Dendritic cell treated with granulocyte-macrophage colony-stimulating factor and Interleukin-4, amounts not matched to agents 40 ng/mL and 50 ng/mL, for 4 days (primary cell): ENCODE results near the gene CCR7.
A peak's percentile ranks its signal among the peaks of the same experiment; 100 is the strongest.
"Not testable (repeated sequence)": the region's sequence is repeated elsewhere in the genome, so short reads cannot be mapped to it uniquely, and the experiment has no call there.

Source experiments
- H3K27ac Mint-ChIP-seq: one replicate; pipeline ENCODE4 v1.8.0; 2022; ENCODE audit warnings: mild to moderate bottlenecking, mixed read lengths
- H3K27me3 Mint-ChIP-seq: one replicate; pipeline ENCODE4 v1.8.0; 2022; ENCODE audit warnings: mild to moderate bottlenecking, mixed read lengths
- H3K36me3 Mint-ChIP-seq: one replicate; pipeline ENCODE4 v1.8.0; 2022; ENCODE audit warnings: low read depth, mixed read lengths
- H3K4me1 Mint-ChIP-seq: one replicate; pipeline ENCODE4 v1.8.0; 2022; ENCODE audit warnings: low read depth, mixed read lengths
- H3K4me3 Mint-ChIP-seq: one replicate; pipeline ENCODE4 v1.8.0; 2022; ENCODE audit warnings: mild to moderate bottlenecking, moderate library complexity, mixed read lengths
- H3K9me3 Mint-ChIP-seq: one replicate; pipeline ENCODE4 v1.8.0; 2022; ENCODE audit warnings: mixed read lengths
- intact Hi-C: fragments of 100-400 bp; cut with micrococcal nuclease; formaldehyde crosslinking; loops from one replicate; pipeline ENCODE4 v1.15.0; 2022

The CCR7 gene

GRCh38 chr17:40602445-40603443, 37.5 kb upstream of the CCR7 start:
- H3K4me1 Mint-ChIP-seq, result peaks cover 12% of the 10 kb centered on the region
- no peaks in the 10 kb centered on the region for H3K36me3 Mint-ChIP-seq
- intact Hi-C loops, result no loop called here
- peaks cover 10% of the 10 kb centered on the region for H3K27me3 Mint-ChIP-seq
- H3K4me3 Mint-ChIP-seq, result no peak overlapping the region
- no peaks in the 10 kb centered on the region for H3K9me3 Mint-ChIP-seq
- no peak overlapping the region for H3K27ac Mint-ChIP-seq

- Mint-ChIP-seq H3K36me3 (no peaks in the 10 kb centered on the region), H3K27ac (no peak overlapping the region), H3K27me3 (peaks cover 7% of the 10 kb centered on the region), H3K4me3 (no peak overlapping the region), H3K9me3 (no peaks in the 10 kb centered on the region), H3K4me1 (peaks cover 12% of the 10 kb centered on the region)
- intact Hi-C loops, result no loop called here
These were observed 35.3 kb upstream of the CCR7 start for GRCh38 chr17:40600486-40601046.

GRCh38 chr17:40599468-40599763, 34.1 kb upstream of the CCR7 start:
- H3K4me3 Mint-ChIP-seq, result no peak overlapping the region
- peaks cover 7% of the 10 kb centered on the region for H3K27me3 Mint-ChIP-seq
- no peaks in the 10 kb centered on the region for H3K36me3 Mint-ChIP-seq
- H3K27ac Mint-ChIP-seq, result peak overlapping the region; percentile 4
- H3K9me3 Mint-ChIP-seq, result no peaks in the 10 kb centered on the region
- peaks cover 12% of the 10 kb centered on the region for H3K4me1 Mint-ChIP-seq
- intact Hi-C loops, result no loop called here

GRCh38 chr17:40598619-40599467, 33.6 kb upstream of the CCR7 start:
- H3K4me3 Mint-ChIP-seq, result peak overlapping the region; percentile 34
- intact Hi-C loops, result no loop called here

GRCh38 chr17:40598301-40598618, 33.0 kb upstream of the CCR7 start:
- intact Hi-C loops, result no loop called here
- peaks cover 12% of the 10 kb centered on the region for H3K4me1 Mint-ChIP-seq

More at GRCh38 chr17:40598619-40599467, 33.6 kb upstream of the CCR7 start:
- no peaks in the 10 kb centered on the region for H3K36me3 Mint-ChIP-seq
- no peaks in the 10 kb centered on the region for H3K9me3 Mint-ChIP-seq
- peaks cover 7% of the 10 kb centered on the region for H3K27me3 Mint-ChIP-seq
- peaks cover 12% of the 10 kb centered on the region for H3K4me1 Mint-ChIP-seq
- peak overlapping the region; percentile 71 for H3K27ac Mint-ChIP-seq

GRCh38 chr17:40597556-40598300, 32.5 kb upstream of the CCR7 start:
- Mint-ChIP-seq H3K4me3 (no peak overlapping the region), H3K9me3 (no peaks in the 10 kb centered on the region), H3K36me3 (no peaks in the 10 kb centered on the region), H3K27me3 (peaks cover 7% of the 10 kb centered on the region), H3K27ac (peak overlapping the region; percentile 71), H3K4me1 (peaks cover 12% of the 10 kb centered on the region)
- intact Hi-C loops, result no loop called here

More at GRCh38 chr17:40598301-40598618, 33.0 kb upstream of the CCR7 start:
- Mint-ChIP-seq H3K9me3 (no peaks in the 10 kb centered on the region), H3K36me3 (no peaks in the 10 kb centered on the region), H3K4me3 (peak overlapping the region; percentile 34), H3K27me3 (peaks cover 7% of the 10 kb centered on the region), H3K27ac (peak overlapping the region; percentile 71)

- no peaks in the 10 kb centered on the region for H3K9me3 Mint-ChIP-seq
- H3K27ac Mint-ChIP-seq, result no peak overlapping the region
- intact Hi-C loops, result no loop called here
- H3K36me3 Mint-ChIP-seq, result no peaks in the 10 kb centered on the region
- H3K4me3 Mint-ChIP-seq, result no peak overlapping the region
- H3K27me3 Mint-ChIP-seq, result peaks cover 7% of the 10 kb centered on the region
- H3K4me1 Mint-ChIP-seq, result peaks cover 12% of the 10 kb centered on the region
These were observed 31.9 kb upstream of the CCR7 start for GRCh38 chr17:40597156-40597555.

- Mint-ChIP-seq H3K4me3 (no peak overlapping the region), H3K36me3 (no peaks in the 10 kb centered on the region), H3K4me1 (peaks cover 13% of the 10 kb centered on the region), H3K27ac (no peak overlapping the region), H3K27me3 (peaks cover 5% of the 10 kb centered on the region), H3K9me3 (no peaks in the 10 kb centered on the region)
- intact Hi-C loops, result no loop called here
These were observed 31.1 kb upstream of the CCR7 start for GRCh38 chr17:40596261-40596919.

GRCh38 chr17:40590742-40591141, 25.5 kb upstream of the CCR7 start:
- Mint-ChIP-seq H3K27ac (no peak overlapping the region), H3K36me3 (no peaks in the 10 kb centered on the region), H3K4me1 (peaks cover 8% of the 10 kb centered on the region), H3K27me3 (peaks cover 5% of the 10 kb centered on the region), H3K9me3 (peaks cover 6% of the 10 kb centered on the region), H3K4me3 (no peak overlapping the region)
- intact Hi-C loops, result no loop called here

GRCh38 chr17:40588552-40588951, 23.3 kb upstream of the CCR7 start:
- no peak overlapping the region for H3K27ac Mint-ChIP-seq
- no peaks in the 10 kb centered on the region for H3K36me3 Mint-ChIP-seq
- H3K9me3 Mint-ChIP-seq, result peaks cover 20% of the 10 kb centered on the region
- peaks cover 9% of the 10 kb centered on the region for H3K27me3 Mint-ChIP-seq
- no peak overlapping the region for H3K4me3 Mint-ChIP-seq
- intact Hi-C loops, result no loop called here
- peaks cover 8% of the 10 kb centered on the region for H3K4me1 Mint-ChIP-seq

GRCh38 chr17:40586264-40586663, 21.0 kb upstream of the CCR7 start:
- H3K4me1 Mint-ChIP-seq, result peaks cover 14% of the 10 kb centered on the region

GRCh38 chr17:40584950-40585349, 19.7 kb upstream of the CCR7 start:
- H3K27ac Mint-ChIP-seq, H3K4me3 Mint-ChIP-seq, H3K4me1 Mint-ChIP-seq, H3K36me3 Mint-ChIP-seq, intact Hi-C loops: not testable (repeated sequence)
- peaks cover 20% of the 10 kb centered on the region for H3K9me3 Mint-ChIP-seq
- H3K27me3 Mint-ChIP-seq, result peaks cover 15% of the 10 kb centered on the region

More at GRCh38 chr17:40586264-40586663, 21.0 kb upstream of the CCR7 start:
- intact Hi-C loops, H3K27ac Mint-ChIP-seq, H3K4me3 Mint-ChIP-seq, H3K36me3 Mint-ChIP-seq: not testable (repeated sequence)
- Mint-ChIP-seq H3K27me3 (peaks cover 15% of the 10 kb centered on the region), H3K9me3 (peaks cover 20% of the 10 kb centered on the region)

- Mint-ChIP-seq H3K4me3 (peak overlapping the region; percentile 14), H3K27me3 (peaks cover 10% of the 10 kb centered on the region), H3K27ac (no peak overlapping the region), H3K9me3 (peaks cover 14% of the 10 kb centered on the region), H3K36me3 (no peaks in the 10 kb centered on the region), H3K4me1 (peaks cover 9% of the 10 kb centered on the region)
- intact Hi-C loops, result no loop called here
These were observed 17.1 kb upstream of the CCR7 start for GRCh38 chr17:40582328-40582901.
